Measurements from ENCODE around the gene PIK3R5.

DNA sequence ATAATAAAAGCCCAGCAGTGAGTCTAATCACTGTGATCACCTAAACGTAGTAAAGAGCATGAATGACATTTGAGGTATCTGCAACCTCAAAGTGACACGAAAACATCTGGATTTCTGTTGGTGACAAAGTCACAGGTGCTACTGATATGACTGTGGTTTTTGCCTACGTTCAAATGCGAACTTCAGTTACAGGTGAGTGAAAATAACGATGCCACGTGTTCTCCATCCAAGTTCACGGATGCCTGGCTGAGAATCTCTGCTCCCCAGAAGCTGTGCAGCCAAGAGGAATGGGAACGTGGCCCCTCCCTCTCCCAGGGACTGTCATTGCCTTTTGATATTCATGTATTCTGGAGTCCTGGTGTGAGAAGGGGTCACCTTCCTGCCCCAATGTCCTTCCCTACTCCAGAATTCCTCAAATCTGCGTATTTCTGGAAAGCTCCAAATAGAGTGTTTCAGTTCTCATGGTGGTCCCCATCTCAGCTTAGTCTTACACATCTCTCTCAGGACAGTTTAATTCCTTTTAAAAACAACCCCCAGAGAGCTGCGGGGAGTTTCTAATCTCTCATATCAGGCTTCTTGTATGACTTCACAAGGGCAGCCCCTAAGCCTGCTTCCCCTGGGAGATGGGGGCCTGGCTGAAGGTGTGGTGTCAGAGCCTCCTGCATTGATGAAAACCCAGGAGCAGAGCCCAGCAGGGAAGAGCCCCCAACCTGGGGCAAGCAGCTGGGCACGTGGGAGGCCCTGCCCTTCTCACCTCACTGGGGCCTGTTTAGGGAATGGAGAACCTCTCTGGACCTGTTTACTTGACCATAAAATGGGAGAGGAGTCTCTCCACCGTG, 25.8 kb downstream of the PIK3R5 start:
- TF ChIP-seq, protein P1, sequence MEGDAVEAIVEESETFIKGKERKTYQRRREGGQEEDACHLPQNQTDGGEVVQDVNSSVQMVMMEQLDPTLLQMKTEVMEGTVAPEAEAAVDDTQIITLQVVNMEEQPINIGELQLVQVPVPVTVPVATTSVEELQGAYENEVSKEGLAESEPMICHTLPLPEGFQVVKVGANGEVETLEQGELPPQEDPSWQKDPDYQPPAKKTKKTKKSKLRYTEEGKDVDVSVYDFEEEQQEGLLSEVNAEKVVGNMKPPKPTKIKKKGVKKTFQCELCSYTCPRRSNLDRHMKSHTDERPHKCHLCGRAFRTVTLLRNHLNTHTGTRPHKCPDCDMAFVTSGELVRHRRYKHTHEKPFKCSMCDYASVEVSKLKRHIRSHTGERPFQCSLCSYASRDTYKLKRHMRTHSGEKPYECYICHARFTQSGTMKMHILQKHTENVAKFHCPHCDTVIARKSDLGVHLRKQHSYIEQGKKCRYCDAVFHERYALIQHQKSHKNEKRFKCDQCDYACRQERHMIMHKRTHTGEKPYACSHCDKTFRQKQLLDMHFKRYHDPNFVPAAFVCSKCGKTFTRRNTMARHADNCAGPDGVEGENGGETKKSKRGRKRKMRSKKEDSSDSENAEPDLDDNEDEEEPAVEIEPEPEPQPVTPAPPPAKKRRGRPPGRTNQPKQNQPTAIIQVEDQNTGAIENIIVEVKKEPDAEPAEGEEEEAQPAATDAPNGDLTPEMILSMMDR (IDR thresholded peaks at IDR 0.05): no peak
- TF ChIP-seq EP300 (IDR thresholded peaks at IDR 0.05) (no peak), POLR2A (IDR thresholded peaks at IDR 0.05) (no peak)

All from tibial nerve (tissue), 4 donors.